K562 (cell line): ENCODE measurements around the gene ATXN3L. TPM values are rescaled to one million over a fixed set of nuclear protein-coding genes. Genes with fewer than 3 reads are reported as not detected.

ENCODE experiments used
- HMGXB4 ChIP-seq: sonication (generic); formaldehyde crosslinking; IDR thresholded peaks from 2 replicates; pipeline ENCODE4 v1.8.1; 2023; ENCODE audit warnings: mild to moderate bottlenecking, missing genetic modification reagents
- MBD1 ChIP-seq: fragments of 250-450 bp; sonication (Bioruptor Pico); IDR thresholded peaks from 2 replicates; pipeline ENCODE4 v1.8.0; 2022; ENCODE audit warnings: inconsistent platforms
- MED1 ChIP-seq: sonication (generic); formaldehyde crosslinking; IDR thresholded peaks from 2 replicates; pipeline ENCODE4 v1.8.1; 2023; ENCODE audit warnings: missing genetic modification reagents, borderline replicate concordance
- MTA2 ChIP-seq: fragments of 450-650 bp; IDR thresholded peaks from 2 replicates; pipeline ENCODE4 v1.6.1; 2016; ENCODE audit warnings: low read depth
- NR2C1 ChIP-seq, 2 experiments: fragments of 450-650 bp; IDR thresholded peaks; 2 replicates each; pipeline ENCODE4 v1.6.1; 2017; ENCODE audit warnings: mild to moderate bottlenecking in 2 of 2, antibody characterized with exemption in 1 of 2, inconsistent platforms in 1 of 2, missing compliant biosample characterization in 1 of 2, missing genetic modification characterization in 1 of 2
- RCOR1 ChIP-seq, 2 experiments: IDR thresholded peaks; 2 replicates each; pipeline ENCODE4 v1.6.1; 2012; ENCODE audit warnings: low read depth in 2 of 2, low read length in 2 of 2, borderline replicate concordance in 1 of 2, improper control_type of control experiment in 1 of 2
- RERE ChIP-seq: sonication (generic); formaldehyde crosslinking; IDR thresholded peaks from 2 replicates; pipeline ENCODE4 v1.8.0; 2023; ENCODE audit warnings: missing genetic modification reagents, mild to moderate bottlenecking, borderline replicate concordance
- SAP30 ChIP-seq: fragments of 200-600 bp; sonication (generic); IDR thresholded peaks from 2 replicates; pipeline ENCODE4 v1.6.1; 2012; ENCODE audit warnings: borderline replicate concordance, low read depth, mild to moderate bottlenecking, moderate library complexity, low read length, control low read depth, inconsistent platforms; ENCODE audit not compliant: insufficient read depth, poor library complexity, severe bottlenecking
- TBP ChIP-seq: optimal IDR thresholded peaks from 2 replicates; pipeline ENCODE3; 2011; ENCODE audit warnings: low read depth, low read length, improper control_type of control experiment
- ZBTB43 ChIP-seq: sonication (generic); formaldehyde crosslinking; IDR thresholded peaks from 2 replicates; pipeline ENCODE4 v1.8.0; 2023; ENCODE audit warnings: mild to moderate bottlenecking, missing genetic modification reagents
- ZNF224 ChIP-seq: sonication (generic); formaldehyde crosslinking; IDR thresholded peaks from 2 replicates; pipeline ENCODE4 v1.8.0; 2022; ENCODE audit warnings: mild to moderate bottlenecking, missing genetic modification reagents
- ZNF639 ChIP-seq, 2 experiments: fragments of 200-800 bp in 1 of 2; sonication (Bioruptor generic) in 1 of 2; sonication (generic) in 1 of 2; formaldehyde crosslinking in 1 of 2; IDR thresholded peaks in 1 of 2; conservative IDR thresholded peaks in 1 of 2; 2 replicates each; pipeline versions ENCODE4 v1.5.0 to v1.6.1; 2016 to 2020; ENCODE audit warnings: missing compliant biosample characterization in 1 of 2, missing genetic modification characterization in 1 of 2, missing genetic modification reagents in 1 of 2
- ZNF655 ChIP-seq: fragments of 250-450 bp; sonication (Bioruptor Pico); IDR thresholded peaks from 2 replicates; pipeline ENCODE4 v1.5.0; 2021
- polyA plus RNA-seq, 8 experiments: library from polyadenylated mRNA; depleted of rRNA in 4 of 8; stranded (reverse) in 5 of 8; unstranded in 3 of 8; fragments of >200 nt; fragmentation: Nextera tagmentation in 2 of 8; fragmentation: Illumina TruSeq in 1 of 8; extraction: Ambion mirVana in 2 of 8; extraction: Trizol in 1 of 8; gene quantifications; 2 replicates each; pipeline versions ENCODE4 v1.2.1 to v1.2.3, GENCODE V29; 2011 to 2014; ENCODE audit warnings: inconsistent platforms in 1 of 8, missing spikeins in 1 of 8
- total RNA-seq, 7 experiments: library from RNA; depleted of rRNA in 6 of 7; stranded (reverse); fragments of >200 nt in 6 of 7; fragmentation: Illumina TruSeq in 2 of 7; extraction: Trizol in 2 of 7; gene quantifications; 2 replicates each; pipeline versions ENCODE4 v1.2.1 to v1.2.3, GENCODE V29; 2011 to 2021; ENCODE audit warnings: low replicate concordance in 1 of 7

ATXN3L gene
- total and polyA plus RNA-seq, 9 of the 15 experiments (the other 6 are each of a cell fraction or from before 2014, with no cell fraction given), result 0.04 to 0.31 TPM; not detected in 7

- TF ChIP-seq TBP (no peak), NR2C1 (IDR thresholded peaks at IDR 0.05) (no peak), NR2C1 (tag; IDR thresholded peaks at IDR 0.05) (no peak), ZNF639 (CRISPR knock-in tag; conservative IDR thresholded peaks at IDR 0.05 in 1 of 2, IDR thresholded peaks at IDR 0.05 in 1 of 2) (peak in 1 of 2 experiments; percentile 58; a peak in 1 of 4 replicates), SAP30 (no peak), HMGXB4 (no peak), MBD1 (CRISPR knock-in tag) (no peak), RERE (CRISPR knock-in tag) (no peak), MTA2 (no peak), ZNF655 (CRISPR knock-in tag) (no peak), MED1 (CRISPR knock-in tag) (no peak), ZBTB43 (CRISPR knock-in tag) (no peak), RCOR1 (IDR thresholded peaks at IDR 0.05; ENCODE audit: borderline replicate concordance in 1 of 2, low read depth in 2 of 2, low read length in 2 of 2) (peak; percentile 14 to 84; a peak in 2 of 4 replicates), ZNF224 (CRISPR knock-in tag) (no peak)
Observed at GRCh38 chrX:13283512-13283911, 36.3 kb downstream of the ATXN3L start (continued).
